Measurements from ENCODE around the gene ZNF681. TPM values are rescaled to one million over a fixed set of nuclear protein-coding genes. Genes with fewer than 3 reads are reported as not detected.
"Not testable (repeated sequence)": the region's sequence is repeated elsewhere in the genome, so short reads cannot be mapped to it uniquely, and the experiment has no call there.

ZNF681 gene
- total RNA-seq, 1 donor from 2014 or later, result 1.8 TPM

- intact Hi-C loops (cut with micrococcal nuclease), result no loop called here
These were observed 15.9 kb upstream of the ZNF681 start for GRCh38 chr19:23774524-23774971.

GRCh38 chr19:23774106-23774505, 15.4 kb upstream of the ZNF681 start:
- intact Hi-C loops (cut with micrococcal nuclease), result no loop called here

- intact Hi-C loops (cut with micrococcal nuclease), result no loop called here
These were observed 14.0 kb upstream of the ZNF681 start for GRCh38 chr19:23772675-23773063.

GRCh38 chr19:23771761-23772674, 13.3 kb upstream of the ZNF681 start:
- intact Hi-C loops (cut with micrococcal nuclease), result no loop called here

- intact Hi-C loops (cut with micrococcal nuclease), result no loop called here
These were observed 12.6 kb upstream of the ZNF681 start for GRCh38 chr19:23771316-23771715.

GRCh38 chr19:23770672-23771250, 12.1 kb upstream of the ZNF681 start:
- intact Hi-C loops (cut with micrococcal nuclease), result no loop called here

GRCh38 chr19:23769691-23770468, 11.2 kb upstream of the ZNF681 start:
- intact Hi-C loops (cut with micrococcal nuclease), result no loop called here

- intact Hi-C loops (cut with micrococcal nuclease), result no loop called here
These were observed 8.3 kb upstream of the ZNF681 start for GRCh38 chr19:23766951-23767350.

- intact Hi-C loops (cut with micrococcal nuclease), result no loop called here
These were observed 6.1 kb upstream of the ZNF681 start for GRCh38 chr19:23764781-23765180.

GRCh38 chr19:23762884-23763711, 4.4 kb upstream of the ZNF681 start:
- intact Hi-C loops (cut with micrococcal nuclease), result loop anchor here (1.0 to 2.0 kb wide), 2 partner anchors 36 to 76 kb away; partner anchors contain the start of gene ZNF675

- intact Hi-C loops (cut with micrococcal nuclease), result loop anchor here (1.0 to 2.0 kb wide), 2 partner anchors 36 to 75 kb away; partner anchors contain the start of gene ZNF675
These were observed 3.8 kb upstream of the ZNF681 start for GRCh38 chr19:23762548-23762883.

GRCh38 chr19:23760326-23760725, 1.6 kb upstream of the ZNF681 start:
- intact Hi-C loops (cut with micrococcal nuclease), result not testable (repeated sequence)

- intact Hi-C loops (cut with micrococcal nuclease), result not testable (repeated sequence)
These were observed 15.0 kb downstream of the ZNF681 start for GRCh38 chr19:23743633-23744232.

- intact Hi-C loops (cut with micrococcal nuclease), result not testable (repeated sequence)
These were observed 27.8 kb downstream of the ZNF681 start for GRCh38 chr19:23730729-23731465.

GRCh38 chr19:23724161-23724560, 34.5 kb downstream of the ZNF681 start:
- intact Hi-C loops (cut with micrococcal nuclease), result not testable (repeated sequence)

GRCh38 chr19:23718802-23719201, 39.9 kb downstream of the ZNF681 start:
- intact Hi-C loops (cut with micrococcal nuclease), result no loop called here

GRCh38 chr19:23716792-23717191, 41.9 kb downstream of the ZNF681 start:
- intact Hi-C loops (cut with micrococcal nuclease), result no loop called here

- intact Hi-C loops (cut with micrococcal nuclease), result no loop called here
These were observed 49.3 kb downstream of the ZNF681 start for GRCh38 chr19:23709347-23709746.

GRCh38 chr19:23706657-23707056, 52.0 kb downstream of the ZNF681 start:
- intact Hi-C loops (cut with micrococcal nuclease), result no loop called here

- intact Hi-C loops (cut with micrococcal nuclease), result no loop called here
These were observed 59.2 kb downstream of the ZNF681 start for GRCh38 chr19:23699521-23699860.
